ENCODE results near the gene XRCC3. TPM values are rescaled to one million over a fixed set of nuclear protein-coding genes. Genes with fewer than 3 reads are reported as not detected.

The XRCC3 gene
- total RNA-seq, 1 donor from 2014 or later, result 75.8 TPM

DNA sequence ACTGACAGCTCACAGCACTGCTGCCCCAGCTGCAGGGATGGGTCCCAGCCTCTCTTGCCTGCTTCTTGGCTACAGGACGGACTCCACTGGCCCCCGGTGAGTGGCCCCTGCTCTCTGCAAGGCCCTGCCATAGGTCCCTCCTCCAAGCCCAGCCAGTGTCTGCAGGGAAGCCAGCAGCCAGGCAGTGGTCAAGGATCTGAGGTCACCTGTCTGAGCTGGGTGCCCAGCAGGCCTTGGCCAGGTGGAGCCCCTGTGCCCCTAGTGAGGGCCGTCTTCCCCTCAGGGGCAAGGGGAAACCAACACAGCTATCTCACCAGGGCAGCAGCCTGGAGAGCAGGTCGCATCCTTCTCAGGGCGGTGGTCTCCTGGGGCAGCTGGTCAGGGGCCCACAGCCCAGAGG lies 13.2 kb downstream of the XRCC3 start:
- intact Hi-C loops (cut with micrococcal nuclease), result no loop called here
- peaks cover 34% of the 10 kb centered on the region for H3K36me3 Mint-ChIP-seq (ENCODE audit: low read depth)
- peaks cover 3% of the 10 kb centered on the region for H3K4me1 Mint-ChIP-seq
- no peak overlapping the region for H3K4me3 Mint-ChIP-seq
- DNase-seq, result no peak
- H3K27me3 Mint-ChIP-seq, result no peaks in the 10 kb centered on the region
- H3K27ac Mint-ChIP-seq, result no peak overlapping the region
- no peaks in the 10 kb centered on the region for H3K9me3 Mint-ChIP-seq

DNA sequence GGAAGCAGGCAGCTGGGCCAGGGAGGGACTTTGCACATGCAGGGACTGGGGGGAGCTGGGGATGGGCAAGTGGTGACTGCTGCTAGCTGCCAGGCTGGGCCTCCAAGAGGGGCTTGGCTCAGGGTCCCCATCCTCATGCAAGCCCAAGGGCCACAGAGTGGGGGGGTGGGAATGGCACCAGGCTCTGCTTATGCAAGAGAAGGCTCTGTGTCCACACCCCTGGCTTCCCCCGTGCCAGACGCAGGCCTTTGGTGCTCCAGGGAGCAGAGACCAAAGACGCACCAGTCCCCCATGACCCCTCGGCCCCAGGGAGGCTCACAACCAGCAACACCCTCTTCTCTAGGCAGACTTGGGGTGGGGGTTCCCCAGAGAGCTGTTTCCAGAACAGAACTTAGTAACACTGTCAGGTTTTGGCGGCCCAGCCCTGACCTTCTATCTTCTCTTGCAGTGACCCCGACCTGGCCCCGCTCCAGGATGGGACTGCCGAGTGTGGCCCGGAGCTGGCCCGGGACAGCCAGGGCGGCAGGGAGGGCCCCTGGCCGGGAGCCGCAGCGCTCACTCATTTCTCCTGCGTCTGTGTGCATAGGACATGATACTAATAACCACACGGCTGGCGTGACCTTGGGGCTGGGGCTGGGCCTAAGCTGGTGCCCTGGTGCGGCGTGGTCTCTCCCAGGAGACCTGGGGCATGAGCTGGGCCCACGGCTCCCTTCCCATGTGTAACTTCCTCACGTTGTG lies 14.3 kb downstream of the XRCC3 start:
- Mint-ChIP-seq H3K27me3 (no peaks in the 10 kb centered on the region), H3K4me1 (peaks cover 3% of the 10 kb centered on the region), H3K27ac (no peak overlapping the region), H3K36me3 (ENCODE audit: low read depth) (peaks cover 34% of the 10 kb centered on the region), H3K4me3 (no peak overlapping the region), H3K9me3 (no peaks in the 10 kb centered on the region)
- intact Hi-C loops (cut with micrococcal nuclease), result no loop called here
- DNase-seq, result no peak

DNA sequence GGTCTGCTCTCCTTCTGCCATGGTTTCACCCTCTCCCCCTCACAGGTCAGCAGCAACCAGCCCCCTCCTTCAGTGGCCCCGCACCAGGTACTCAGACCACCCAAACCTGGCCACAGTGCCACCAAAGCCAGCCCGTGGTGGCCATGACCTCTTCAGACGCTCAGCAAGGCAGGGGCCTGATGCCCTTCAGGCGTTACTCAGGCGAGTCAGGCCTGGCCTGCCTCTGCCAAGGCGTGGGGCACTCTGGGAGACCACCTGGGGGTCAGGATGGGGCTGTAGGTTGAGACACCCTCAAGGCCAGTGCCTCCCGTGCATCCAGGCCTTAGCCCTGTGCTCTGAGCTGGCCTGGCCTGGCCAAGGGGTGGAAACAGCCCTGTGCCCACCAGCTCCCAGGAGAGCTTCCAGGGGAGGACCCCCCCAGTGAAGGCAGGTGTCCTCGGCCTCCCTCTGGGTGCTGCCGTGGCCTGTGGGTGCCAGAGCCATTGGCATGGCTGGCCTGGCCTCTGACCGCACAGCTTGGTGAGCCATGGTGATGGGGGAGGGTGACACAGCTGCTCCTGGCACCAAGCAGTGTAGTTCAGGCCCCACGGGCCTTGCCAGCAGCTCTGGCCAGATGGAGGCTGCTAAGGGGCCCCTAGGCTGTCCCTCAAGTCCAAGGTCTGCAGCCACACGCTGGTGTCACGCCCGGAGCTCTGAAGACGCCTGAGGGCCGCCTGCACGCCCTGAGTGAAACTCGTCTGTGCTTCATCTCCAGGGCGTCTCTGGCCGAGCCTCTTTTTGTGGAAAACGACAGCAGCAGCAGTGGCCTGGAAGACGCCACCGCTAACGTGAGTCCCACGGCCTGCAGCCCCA lies 15.1 kb downstream of the XRCC3 start:
- Mint-ChIP-seq H3K9me3 (no peaks in the 10 kb centered on the region), H3K36me3 (ENCODE audit: low read depth) (peaks cover 34% of the 10 kb centered on the region), H3K4me3 (no peak overlapping the region), H3K27me3 (no peaks in the 10 kb centered on the region), H3K4me1 (peaks cover 1% of the 10 kb centered on the region), H3K27ac (no peak overlapping the region)
- intact Hi-C loops (cut with micrococcal nuclease), result no loop called here
- no peak for DNase-seq

DNA sequence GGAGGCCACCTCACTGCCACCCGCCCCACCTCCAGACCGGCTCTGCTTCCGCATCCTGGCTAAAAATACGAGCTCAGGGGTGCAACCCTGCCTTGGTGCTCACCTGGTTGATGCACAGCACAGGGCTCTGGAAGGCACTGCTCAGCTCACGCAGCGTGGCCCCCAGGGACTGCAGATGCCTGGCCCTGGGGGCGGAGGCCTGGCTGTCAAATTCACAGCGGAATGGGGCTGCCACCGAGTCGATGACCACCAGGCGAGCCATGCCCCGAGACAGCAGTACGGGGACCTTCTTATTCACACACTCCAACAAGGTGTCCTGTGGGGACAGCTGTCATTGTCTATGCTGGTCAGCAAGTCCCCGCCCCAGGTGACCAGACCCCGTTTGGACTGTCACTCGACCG lies 16.0 kb downstream of the XRCC3 start:
- no peaks in the 10 kb centered on the region for H3K9me3 Mint-ChIP-seq
- intact Hi-C loops (cut with micrococcal nuclease), result no loop called here
- H3K27ac Mint-ChIP-seq, result no peak overlapping the region
- H3K4me3 Mint-ChIP-seq, result no peak overlapping the region
- DNase-seq, result no peak
- no peaks in the 10 kb centered on the region for H3K27me3 Mint-ChIP-seq
- peaks cover 30% of the 10 kb centered on the region for H3K36me3 Mint-ChIP-seq (ENCODE audit: low read depth)
- H3K4me1 Mint-ChIP-seq, result no peaks in the 10 kb centered on the region

DNA sequence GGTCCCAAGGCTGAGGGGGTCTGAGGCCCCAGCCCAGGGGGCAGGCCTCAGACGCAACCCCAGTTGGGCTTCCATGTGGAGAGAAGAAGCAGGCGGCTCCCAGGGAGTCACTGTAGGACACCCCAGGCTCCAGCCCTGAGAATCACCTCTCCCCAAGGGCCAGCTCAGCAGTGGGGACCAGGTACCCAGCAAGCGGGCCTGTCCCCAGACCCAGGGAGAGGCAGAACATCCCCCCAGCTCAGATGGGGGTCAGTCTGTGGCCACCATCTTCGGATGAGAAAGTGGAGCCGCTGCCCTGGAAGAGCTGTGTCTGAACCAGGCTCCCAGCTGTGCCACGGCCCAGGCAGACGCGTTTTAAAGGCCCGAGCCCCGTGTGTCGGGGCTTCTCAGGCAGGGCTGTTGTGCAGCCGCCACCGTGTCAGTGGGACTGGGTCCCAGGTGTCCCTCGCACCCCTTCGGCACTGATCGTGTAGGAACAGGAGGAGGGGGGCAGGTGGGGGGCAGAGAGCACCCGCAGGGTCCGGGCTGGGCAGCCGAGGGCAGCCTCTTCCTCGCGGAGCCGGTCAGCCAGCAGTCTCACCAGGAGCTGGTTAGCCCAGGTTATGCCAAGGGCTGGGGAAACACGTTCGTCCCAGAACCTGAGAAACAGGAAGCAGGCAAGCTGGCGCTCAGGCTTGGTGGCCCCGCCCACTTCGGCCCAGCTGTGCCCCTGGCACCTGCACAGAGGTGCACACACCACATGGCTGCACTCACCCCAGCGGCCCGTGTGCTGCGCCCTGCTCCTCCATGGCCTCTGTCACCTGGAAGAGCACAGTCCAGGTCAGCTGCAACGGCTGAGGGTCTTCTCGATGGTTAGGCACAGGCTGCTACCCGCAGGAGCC lies 16.6 kb downstream of the XRCC3 start:
- H3K9me3 Mint-ChIP-seq, result no peaks in the 10 kb centered on the region
- no peak overlapping the region for H3K27ac Mint-ChIP-seq
- no peak for DNase-seq
- intact Hi-C loops (cut with micrococcal nuclease), result no loop called here
- no peaks in the 10 kb centered on the region for H3K4me1 Mint-ChIP-seq
- H3K4me3 Mint-ChIP-seq, result no peak overlapping the region
- H3K36me3 Mint-ChIP-seq (ENCODE audit: low read depth), result peaks cover 30% of the 10 kb centered on the region
- no peaks in the 10 kb centered on the region for H3K27me3 Mint-ChIP-seq

DNA sequence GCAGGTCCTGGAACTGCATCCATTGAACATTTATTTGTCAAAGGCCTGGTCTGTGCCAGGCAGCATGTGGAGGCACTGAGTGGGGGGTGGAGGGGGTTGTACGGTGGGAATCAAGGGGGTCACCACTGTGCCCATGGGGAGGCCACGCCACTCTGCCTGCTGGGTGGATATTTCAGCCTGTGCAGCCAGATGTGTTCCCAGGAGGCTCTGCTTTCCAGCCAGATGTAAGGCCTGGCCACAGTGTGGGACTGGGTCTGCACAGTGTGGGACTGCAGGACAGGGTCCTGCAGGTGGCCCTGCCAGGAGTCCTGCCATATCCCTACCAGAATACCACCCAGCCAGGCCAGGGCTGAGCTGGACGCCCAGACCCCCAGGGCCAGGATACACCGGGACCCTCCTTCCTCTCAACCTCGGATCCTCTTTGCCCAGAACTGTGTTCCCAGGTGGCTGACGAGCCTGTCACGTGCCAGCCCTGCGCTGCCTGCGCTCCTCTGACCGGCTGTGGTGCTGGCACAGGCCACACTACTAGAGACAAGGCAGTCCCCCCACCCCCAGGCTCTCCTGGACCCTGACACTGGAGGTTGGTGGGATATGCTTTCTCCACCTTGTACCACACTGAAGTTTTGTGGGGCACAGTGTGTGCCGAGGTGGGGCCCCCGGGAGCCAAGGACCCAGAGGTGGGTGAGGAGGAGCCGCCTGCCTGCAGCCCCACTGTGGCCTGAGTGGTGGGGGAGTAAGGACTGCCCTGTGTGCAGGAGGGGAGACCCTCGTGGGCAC lies 17.5 kb downstream of the XRCC3 start:
- Mint-ChIP-seq H3K4me3 (no peak overlapping the region), H3K36me3 (ENCODE audit: low read depth) (peaks cover 28% of the 10 kb centered on the region), H3K9me3 (no peaks in the 10 kb centered on the region), H3K27me3 (no peaks in the 10 kb centered on the region), H3K27ac (no peak overlapping the region), H3K4me1 (no peaks in the 10 kb centered on the region)
- no peak for DNase-seq
- intact Hi-C loops (cut with micrococcal nuclease), result no loop called here

DNA sequence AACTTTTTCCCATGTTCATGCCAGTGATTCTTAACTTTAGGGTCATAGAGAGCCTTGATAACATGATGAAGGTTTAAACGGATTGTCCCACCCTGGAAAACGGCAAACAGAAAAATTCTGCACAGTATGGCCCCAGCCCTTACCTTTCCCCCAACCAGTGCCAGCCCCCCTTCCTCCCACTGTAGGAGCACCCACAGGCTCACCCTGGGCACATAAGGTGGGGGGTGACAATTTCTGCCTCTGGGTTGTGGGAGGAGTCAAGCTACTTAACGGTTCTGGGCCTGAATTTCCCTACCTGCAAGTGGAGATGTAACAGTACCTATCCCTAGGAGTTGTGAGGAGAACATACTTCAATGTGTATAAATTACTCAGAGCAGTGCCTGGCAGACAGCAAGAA lies 18.0 kb downstream of the XRCC3 start:
- H3K9me3 Mint-ChIP-seq, result no peaks in the 10 kb centered on the region
- no peak overlapping the region for H3K27ac Mint-ChIP-seq
- H3K4me3 Mint-ChIP-seq, result no peak overlapping the region
- intact Hi-C loops (cut with micrococcal nuclease), result no loop called here
- peaks cover 25% of the 10 kb centered on the region for H3K36me3 Mint-ChIP-seq (ENCODE audit: low read depth)
- no peaks in the 10 kb centered on the region for H3K4me1 Mint-ChIP-seq
- no peaks in the 10 kb centered on the region for H3K27me3 Mint-ChIP-seq
- DNase-seq, result no peak

DNA sequence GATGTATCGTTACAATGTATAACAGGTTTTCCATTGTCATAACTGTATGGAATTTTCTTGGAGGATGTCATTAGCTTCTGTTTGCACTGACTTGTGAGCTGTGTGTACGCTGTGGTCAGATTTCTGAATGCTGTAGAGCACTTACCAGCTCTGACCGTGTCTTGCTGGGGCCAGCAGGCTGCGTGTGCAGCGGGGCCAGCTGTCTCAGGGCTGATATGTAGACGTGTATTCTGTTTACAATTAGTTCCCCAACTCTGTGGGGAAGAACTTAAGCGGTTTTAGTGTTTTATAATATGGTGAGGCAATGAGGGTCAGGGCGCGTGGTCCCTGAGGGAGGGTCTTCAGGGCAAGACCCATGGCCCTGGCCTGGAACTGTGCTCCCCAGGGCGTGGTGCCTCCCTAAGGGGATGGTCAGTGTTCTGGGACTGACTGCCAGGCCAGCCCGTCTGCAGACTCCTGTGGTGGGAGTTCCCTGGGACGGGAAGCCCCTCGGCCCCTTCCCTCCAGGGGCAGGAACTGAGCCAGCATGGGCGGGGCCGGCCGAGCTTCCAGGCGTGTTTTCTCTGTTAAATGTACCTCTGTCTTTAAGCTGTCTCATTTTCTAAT lies 18.7 kb downstream of the XRCC3 start:
- no peak overlapping the region for H3K27ac Mint-ChIP-seq
- peaks cover 20% of the 10 kb centered on the region for H3K36me3 Mint-ChIP-seq (ENCODE audit: low read depth)
- intact Hi-C loops (cut with micrococcal nuclease), result no loop called here
- no peak for DNase-seq
- no peaks in the 10 kb centered on the region for H3K4me1 Mint-ChIP-seq
- H3K27me3 Mint-ChIP-seq, result no peaks in the 10 kb centered on the region
- H3K4me3 Mint-ChIP-seq, result no peak overlapping the region
- H3K9me3 Mint-ChIP-seq, result no peaks in the 10 kb centered on the region

DNA sequence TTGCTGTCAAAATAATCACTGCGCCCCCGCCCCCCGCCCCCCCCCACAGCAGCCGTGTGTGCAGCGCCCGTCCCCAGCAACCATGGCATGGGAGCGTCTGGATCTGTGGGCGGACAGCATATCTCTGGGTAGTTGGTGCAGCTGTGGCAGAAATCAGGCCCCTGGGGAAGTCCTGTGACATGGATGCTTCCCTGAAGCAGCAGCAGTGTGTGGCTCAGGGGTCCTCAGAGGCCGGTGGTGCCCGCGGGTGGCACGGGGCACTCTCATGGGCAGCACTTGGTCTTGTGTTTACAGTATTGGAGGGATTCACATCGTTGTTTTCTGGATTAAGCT lies 19.2 kb downstream of the XRCC3 start:
- intact Hi-C loops (cut with micrococcal nuclease), result no loop called here
- Mint-ChIP-seq H3K36me3 (ENCODE audit: low read depth) (peaks cover 18% of the 10 kb centered on the region), H3K27ac (no peak overlapping the region), H3K4me3 (no peak overlapping the region), H3K4me1 (no peaks in the 10 kb centered on the region), H3K27me3 (no peaks in the 10 kb centered on the region), H3K9me3 (no peaks in the 10 kb centered on the region)
- DNase-seq, result no peak

DNA sequence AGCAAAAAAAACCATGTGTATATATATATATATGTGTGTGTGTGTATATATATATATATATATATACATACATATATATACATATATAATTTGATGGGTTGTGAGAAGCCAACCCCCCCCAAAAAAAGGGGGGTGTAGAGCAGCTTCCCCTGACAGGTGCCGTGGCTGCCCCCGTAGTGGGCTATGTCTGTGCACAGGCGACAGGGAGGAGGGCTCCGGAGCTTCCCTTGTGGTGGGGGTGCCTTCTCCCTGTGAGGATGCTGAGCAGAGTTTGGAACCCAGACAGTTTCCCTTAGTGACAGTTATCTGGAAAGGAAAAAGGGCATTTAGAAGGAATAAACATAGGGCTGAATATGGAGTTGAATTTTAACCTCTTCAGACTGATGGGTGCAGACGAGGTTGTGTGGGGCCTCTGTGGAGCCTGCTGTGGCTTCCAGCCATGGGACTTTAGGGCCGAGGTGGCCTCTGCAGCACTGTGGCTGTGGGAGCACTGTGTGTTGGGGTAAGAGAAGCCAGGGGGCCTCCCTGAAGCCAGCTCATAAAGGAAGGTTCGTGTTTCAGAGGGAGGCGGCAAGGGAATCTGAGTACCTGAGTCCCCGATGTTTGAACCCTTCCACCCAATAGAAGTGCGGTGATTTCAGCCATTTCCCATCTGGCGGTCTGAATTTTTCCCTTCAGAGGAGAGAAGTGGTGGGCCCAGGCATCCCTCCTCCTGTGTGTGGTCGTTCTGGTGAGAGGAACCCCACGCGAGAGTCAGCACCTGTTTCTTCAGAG lies 19.8 kb downstream of the XRCC3 start:
- H3K27me3 Mint-ChIP-seq, result no peaks in the 10 kb centered on the region
- DNase-seq, result no peak
- peaks cover 19% of the 10 kb centered on the region for H3K36me3 Mint-ChIP-seq (ENCODE audit: low read depth)
- intact Hi-C loops (cut with micrococcal nuclease), result no loop called here
- H3K9me3 Mint-ChIP-seq, result no peaks in the 10 kb centered on the region
- no peak overlapping the region for H3K27ac Mint-ChIP-seq
- no peak overlapping the region for H3K4me3 Mint-ChIP-seq
- H3K4me1 Mint-ChIP-seq, result no peaks in the 10 kb centered on the region

DNA sequence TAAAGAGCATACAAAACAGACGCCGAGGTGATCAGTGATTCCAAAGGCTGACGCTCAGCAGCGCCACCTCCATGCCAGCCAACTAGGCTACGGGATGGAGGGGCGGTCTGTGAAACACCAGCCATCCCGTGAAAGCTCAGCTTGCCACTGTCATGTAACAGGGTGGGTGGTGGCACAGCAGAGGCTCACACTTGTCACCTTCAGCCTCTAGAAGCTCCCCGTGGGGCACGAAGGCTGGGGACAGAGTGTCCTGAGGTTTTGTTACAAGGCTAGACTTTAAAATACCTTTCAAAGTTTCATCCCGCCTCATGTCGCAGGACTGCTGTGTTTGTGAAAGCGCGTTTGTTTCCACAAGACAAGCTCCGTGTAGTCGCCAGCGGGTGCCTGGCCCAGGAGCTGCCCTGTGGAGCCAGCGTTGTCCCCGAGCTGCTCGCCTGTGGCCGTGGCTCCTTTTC lies 20.7 kb downstream of the XRCC3 start:
- no peaks in the 10 kb centered on the region for H3K4me1 Mint-ChIP-seq
- no peak overlapping the region for H3K4me3 Mint-ChIP-seq
- intact Hi-C loops (cut with micrococcal nuclease), result no loop called here
- DNase-seq, result no peak
- peaks cover 18% of the 10 kb centered on the region for H3K36me3 Mint-ChIP-seq (ENCODE audit: low read depth)
- no peak overlapping the region for H3K27ac Mint-ChIP-seq
- no peaks in the 10 kb centered on the region for H3K27me3 Mint-ChIP-seq
- no peaks in the 10 kb centered on the region for H3K9me3 Mint-ChIP-seq

DNA sequence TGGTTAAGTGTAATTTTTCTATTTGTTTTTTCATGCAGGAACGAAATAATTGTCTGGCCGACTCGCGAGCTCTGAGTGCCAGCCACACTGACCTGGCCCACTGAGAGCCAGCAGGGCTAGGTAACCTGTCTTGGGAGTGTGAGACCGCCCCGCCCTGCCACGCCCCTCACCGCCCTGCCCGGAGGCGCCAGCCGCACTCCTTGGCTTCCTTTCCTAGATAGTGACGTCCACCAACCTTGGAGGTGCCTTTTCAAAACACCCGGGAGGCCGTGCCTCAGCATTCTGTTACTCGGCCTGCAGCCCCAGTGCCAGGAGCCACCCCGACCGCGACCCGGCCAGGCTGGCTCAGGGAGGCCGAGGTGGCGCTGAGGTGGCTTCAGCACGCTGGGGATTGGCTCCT lies 21.7 kb downstream of the XRCC3 start:
- Mint-ChIP-seq H3K27ac (no peak overlapping the region), H3K36me3 (ENCODE audit: low read depth) (peaks cover 20% of the 10 kb centered on the region), H3K9me3 (no peaks in the 10 kb centered on the region), H3K27me3 (no peaks in the 10 kb centered on the region), H3K4me3 (no peak overlapping the region), H3K4me1 (no peaks in the 10 kb centered on the region)
- intact Hi-C loops (cut with micrococcal nuclease), result no loop called here
- DNase-seq, result no peak

Measured in activated CD4-positive, alpha-beta T cell treated with anti-CD3 and anti-CD28 coated beads, Interleukin-2, amount 10 ng/mL, durations not matched to agents 24 days and 14 days (primary cell).